Breast epithelium (tissue), 3 donors: ENCODE results near the gene FMNL3.

Experiments used
- POLR2A ChIP-seq: fragments of 450-650 bp; IDR thresholded peaks from one replicate; pipeline ENCODE4 v1.6.1; 2016; ENCODE audit warnings: antibody characterized with exemption, mild to moderate bottlenecking, moderate library complexity
- TF ChIP-seq, protein P1 (sequence below), 3 donors: fragments of 450-650 bp; IDR thresholded peaks; one replicate each; pipeline ENCODE4 v1.5.1; 2016 to 2017; ENCODE audit warnings: antibody characterized with exemption in 3 of 3, mild to moderate bottlenecking in 3 of 3, moderate library complexity in 3 of 3

DNA sequence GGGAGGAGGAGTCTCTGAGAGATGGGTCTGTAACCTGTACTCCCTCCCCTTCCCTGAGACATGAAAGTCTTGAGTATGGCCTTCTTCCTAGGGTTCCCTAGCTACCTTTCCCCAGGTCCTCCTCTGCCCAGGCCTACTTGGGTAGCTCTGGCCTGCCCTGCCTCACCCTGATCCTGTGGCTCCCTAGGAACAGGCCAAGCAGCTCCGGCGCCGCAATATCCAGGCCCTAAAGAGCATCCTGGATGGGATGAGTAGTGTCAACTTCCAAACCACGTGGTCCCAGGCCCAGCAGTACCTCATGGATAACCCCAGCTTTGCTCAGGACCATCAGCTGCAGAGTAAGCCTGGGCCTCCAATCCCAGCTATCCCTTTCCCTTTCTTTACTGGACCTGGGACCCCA, 71.5 kb downstream of the FMNL3 start:
- no peak for TF ChIP-seq POLR2A
- TF ChIP-seq, protein P1, sequence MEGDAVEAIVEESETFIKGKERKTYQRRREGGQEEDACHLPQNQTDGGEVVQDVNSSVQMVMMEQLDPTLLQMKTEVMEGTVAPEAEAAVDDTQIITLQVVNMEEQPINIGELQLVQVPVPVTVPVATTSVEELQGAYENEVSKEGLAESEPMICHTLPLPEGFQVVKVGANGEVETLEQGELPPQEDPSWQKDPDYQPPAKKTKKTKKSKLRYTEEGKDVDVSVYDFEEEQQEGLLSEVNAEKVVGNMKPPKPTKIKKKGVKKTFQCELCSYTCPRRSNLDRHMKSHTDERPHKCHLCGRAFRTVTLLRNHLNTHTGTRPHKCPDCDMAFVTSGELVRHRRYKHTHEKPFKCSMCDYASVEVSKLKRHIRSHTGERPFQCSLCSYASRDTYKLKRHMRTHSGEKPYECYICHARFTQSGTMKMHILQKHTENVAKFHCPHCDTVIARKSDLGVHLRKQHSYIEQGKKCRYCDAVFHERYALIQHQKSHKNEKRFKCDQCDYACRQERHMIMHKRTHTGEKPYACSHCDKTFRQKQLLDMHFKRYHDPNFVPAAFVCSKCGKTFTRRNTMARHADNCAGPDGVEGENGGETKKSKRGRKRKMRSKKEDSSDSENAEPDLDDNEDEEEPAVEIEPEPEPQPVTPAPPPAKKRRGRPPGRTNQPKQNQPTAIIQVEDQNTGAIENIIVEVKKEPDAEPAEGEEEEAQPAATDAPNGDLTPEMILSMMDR (IDR thresholded peaks at IDR 0.05): no peak
